GM12878 (cell line): Measurements from ENCODE around the gene ZNF341.

Experiments
- CEBPB ChIP-seq, 2 experiments: fragments of 150-350 bp in 1 of 2; IDR thresholded peaks; 2 replicates each; pipeline ENCODE4 v1.6.1; 2012 to 2014; ENCODE audit warnings: low read depth in 2 of 2, low read length in 2 of 2, borderline replicate concordance in 1 of 2, inconsistent platforms in 1 of 2
- CTCF ChIP-seq, 3 experiments: IDR thresholded peaks in 2 of 3; conservative IDR thresholded peaks in 1 of 3; 2 replicates each; pipeline ENCODE4 v1.5.1; 2011; ENCODE audit warnings: low read depth in 3 of 3, low read length in 3 of 3, mild to moderate bottlenecking in 3 of 3, control low read depth in 2 of 3, moderate library complexity in 2 of 3, inconsistent platforms in 1 of 3, mixed read lengths in 1 of 3; ENCODE audit not compliant: control insufficient read depth in 2 of 3, insufficient read depth in 1 of 3; ENCODE audit errors: extremely low read depth in 1 of 3
- JUNB ChIP-seq: IDR thresholded peaks from 2 replicates; pipeline ENCODE4 v1.6.1; 2016; ENCODE audit warnings: antibody characterized with exemption, mild to moderate bottlenecking
- TF ChIP-seq, protein P1 (sequence below): IDR thresholded peaks from 2 replicates; pipeline ENCODE4 v1.6.1; 2011; ENCODE audit warnings: low read depth, mild to moderate bottlenecking, low read length, moderate library complexity, borderline replicate concordance; ENCODE audit errors: extremely low read depth

DNA sequence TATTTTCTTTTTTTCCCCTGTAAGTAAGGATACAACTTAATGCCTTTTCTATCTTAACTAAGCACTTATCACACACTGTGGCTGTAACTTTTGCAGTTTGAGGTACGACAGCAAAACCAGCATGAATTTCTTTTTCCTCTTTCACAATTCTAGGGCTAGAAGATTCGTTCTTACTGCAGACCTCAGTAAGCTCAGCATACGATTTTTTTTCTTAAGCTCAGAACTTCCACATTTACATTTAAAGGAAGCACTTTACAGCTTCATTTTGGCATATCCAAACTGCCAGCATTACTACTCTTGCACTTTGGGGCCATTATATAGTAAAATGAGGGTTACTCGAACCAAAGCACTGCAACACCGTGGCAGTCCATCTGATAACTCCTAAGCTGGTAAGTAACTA is 78.5 kb downstream of the ZNF341 start:
- TF ChIP-seq CTCF (IDR thresholded peaks at IDR 0.05 in 2 of 3, conservative IDR thresholded peaks at IDR 0.05 in 1 of 3; ENCODE audit: control insufficient read depth in 2 of 3, extremely low read depth in 1 of 3, insufficient read depth in 1 of 3, low read depth in 3 of 3, low read length in 3 of 3) (no peak), JUNB (no peak), CEBPB (IDR thresholded peaks at IDR 0.05; ENCODE audit: borderline replicate concordance in 1 of 2, low read depth in 2 of 2, low read length in 2 of 2) (no peak)
- TF ChIP-seq, protein P1, sequence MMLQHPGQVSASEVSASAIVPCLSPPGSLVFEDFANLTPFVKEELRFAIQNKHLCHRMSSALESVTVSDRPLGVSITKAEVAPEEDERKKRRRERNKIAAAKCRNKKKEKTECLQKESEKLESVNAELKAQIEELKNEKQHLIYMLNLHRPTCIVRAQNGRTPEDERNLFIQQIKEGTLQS: no peak
